Ecto neural progenitor cell (in vitro differentiated cells): Measurements from ENCODE around the gene OR6B1.

Experiments used
- DNase-seq: peaks from one replicate; pipeline ENCODE4 v3.0.0-alpha.2; 2018; ENCODE audit warnings: low spot score

OR6B1 gene

DNA sequence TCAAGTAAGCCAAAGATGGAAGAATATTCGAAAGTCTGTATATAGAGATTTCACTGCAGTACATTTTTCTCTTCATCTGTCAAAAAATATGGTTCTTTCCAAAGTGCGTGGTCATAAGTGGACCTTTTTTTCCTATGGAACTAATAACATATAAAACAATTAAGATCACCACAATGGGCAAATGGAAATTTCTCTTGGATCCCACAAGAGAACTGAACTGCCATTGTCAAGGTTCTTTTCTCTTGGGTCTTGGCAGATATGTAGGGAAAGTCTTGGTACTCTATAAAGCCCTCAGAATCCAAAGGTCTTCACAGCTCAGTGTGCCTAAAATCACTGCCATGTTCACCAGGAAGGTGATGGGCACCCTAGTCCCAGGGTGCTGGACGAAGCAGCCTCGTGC is at the start of gene OR6B1:
Gene OR6B1, plus strand, starts transcription at position 301 of the 400 bp plus-strand sequence. CDS start 3,677 bp downstream, outside the sequence.
- no peak for DNase-seq

DNA sequence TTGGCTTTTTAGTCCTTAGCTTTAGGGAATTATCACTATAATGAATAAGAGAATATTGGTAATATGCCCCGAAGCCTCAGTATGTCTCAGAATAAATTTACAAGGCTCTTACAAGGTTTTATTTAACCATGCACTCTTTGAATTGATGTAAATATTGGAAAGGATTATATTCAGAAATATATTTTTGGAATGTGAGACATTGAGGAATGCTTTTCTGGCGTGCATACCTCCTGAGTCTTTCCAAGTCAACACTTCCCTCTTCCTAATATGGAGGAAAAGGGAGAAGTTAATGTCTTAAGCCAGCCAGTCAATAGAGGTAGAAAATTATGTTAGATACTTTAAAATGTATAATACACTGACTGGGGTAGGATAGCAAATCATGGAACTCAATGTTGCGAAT is 46.7 kb upstream of the OR6B1 start:
- DNase-seq = no peak

- no peak for DNase-seq
Observed at GRCh38 chr7:143954135-143954534, 46.0 kb upstream of the OR6B1 start.

DNA sequence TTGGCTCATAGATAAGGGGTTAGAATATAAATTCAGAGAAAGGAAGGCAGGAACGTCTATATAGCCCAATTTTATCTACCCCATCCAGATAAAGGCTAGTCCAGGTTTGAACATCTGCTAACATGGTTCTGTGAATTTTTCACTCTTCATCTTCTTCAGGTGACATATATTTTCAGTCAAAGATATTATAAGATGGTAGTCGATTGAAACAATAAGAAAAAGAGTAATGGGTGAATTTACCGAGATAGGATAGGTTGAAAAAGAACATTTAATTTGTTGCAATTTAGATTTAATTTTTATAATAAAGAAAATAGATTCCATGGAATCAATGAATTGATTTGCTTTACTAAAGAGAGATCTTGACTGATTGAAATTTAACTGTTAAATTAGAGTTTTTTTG is 45.6 kb upstream of the OR6B1 start, which contains the start of gene OR2F1:
Gene OR2F1, plus strand, starts transcription at position 301 of the 400 bp plus-strand sequence. CDS start 5,127 bp downstream, outside the sequence.
- no peak for DNase-seq

DNA sequence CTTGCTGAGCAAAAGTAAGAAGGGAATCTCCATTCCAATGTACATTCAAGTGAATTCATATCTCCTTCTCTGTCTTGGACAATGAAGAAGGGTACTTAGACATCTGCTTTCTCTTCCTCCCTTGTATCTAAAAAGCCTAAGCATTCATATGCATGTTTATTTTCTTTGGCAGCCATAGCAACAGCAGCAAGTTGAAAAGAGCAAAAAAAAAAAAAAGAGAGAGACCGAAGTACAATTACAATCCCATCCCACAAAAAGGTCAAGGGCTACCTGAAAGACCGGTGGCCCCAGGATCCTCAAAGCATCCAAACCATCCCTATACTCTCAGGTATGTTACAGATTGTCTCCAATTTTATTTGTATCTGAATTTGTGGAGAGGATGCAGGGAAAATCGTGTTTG is 41.3 kb upstream of the OR6B1 start:
- DNase-seq = no peak

GRCh38 chr7:143960813-143961610 is 39.1 kb upstream of the OR6B1 start:
- DNase-seq = no peak

DNA sequence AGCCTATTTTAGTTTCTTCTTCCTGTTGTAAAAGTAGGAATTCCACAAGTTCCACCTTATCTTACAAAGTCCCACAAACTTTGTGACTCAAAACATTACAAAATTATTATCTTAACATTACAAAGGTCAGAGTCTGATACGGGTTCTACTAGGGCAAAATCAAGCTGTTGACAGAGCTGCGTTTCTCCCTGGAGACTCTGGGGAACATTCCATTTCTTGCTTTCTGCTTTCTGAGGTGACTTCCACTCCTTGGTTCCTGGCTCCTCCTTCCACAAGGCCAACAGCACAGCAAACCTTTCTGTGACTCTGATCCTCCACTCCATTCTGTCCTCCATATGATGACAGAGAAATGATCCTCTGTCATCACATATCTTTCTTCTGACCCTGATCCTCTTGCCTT is 34.8 kb upstream of the OR6B1 start:
- DNase-seq = no peak

DNA sequence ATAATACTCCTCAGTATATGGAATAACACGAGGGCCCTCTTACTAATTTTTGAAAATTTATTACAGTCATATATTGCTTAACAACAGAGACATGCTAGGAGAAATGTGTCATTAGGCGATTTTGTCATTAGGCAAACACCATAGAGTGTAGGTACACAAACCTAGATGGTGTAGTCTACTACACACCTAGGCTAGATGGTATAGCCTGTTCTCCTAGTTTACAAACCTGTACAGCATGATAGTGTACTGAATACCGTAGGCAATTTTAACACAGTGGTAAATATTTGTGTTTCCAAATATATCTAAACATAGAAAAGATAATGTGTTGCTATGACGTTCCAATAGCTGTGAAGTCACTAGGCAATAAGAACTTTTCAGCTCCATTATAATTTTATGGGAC is 32.7 kb upstream of the OR6B1 start:
- no peak for DNase-seq

- DNase-seq = no peak
Observed at GRCh38 chr7:143973870-143974416, 26.2 kb upstream of the OR6B1 start.

- DNase-seq = no peak
Observed at GRCh38 chr7:143974459-143974858, 25.7 kb upstream of the OR6B1 start.

- no peak for DNase-seq
Observed at GRCh38 chr7:143975617-143976016, 24.5 kb upstream of the OR6B1 start.

DNA sequence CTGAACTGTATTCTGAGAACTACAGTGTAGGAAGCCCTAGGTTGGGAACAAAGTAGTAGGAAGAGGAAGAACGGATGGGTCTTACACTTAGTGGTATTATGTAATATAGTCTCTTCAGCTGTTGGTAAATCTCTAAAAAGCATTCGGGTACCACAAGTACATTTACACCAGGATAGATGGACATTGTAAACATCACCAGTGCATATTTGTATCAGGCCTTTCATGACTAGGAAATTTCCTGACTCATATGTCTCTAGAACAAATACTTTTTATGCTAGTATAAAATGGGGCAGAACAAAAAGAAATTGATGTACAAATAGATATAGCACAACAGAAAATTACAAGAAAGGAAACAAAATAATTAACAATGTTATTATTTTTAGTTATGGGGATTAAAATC is 21.5 kb upstream of the OR6B1 start:
- no peak for DNase-seq

DNA sequence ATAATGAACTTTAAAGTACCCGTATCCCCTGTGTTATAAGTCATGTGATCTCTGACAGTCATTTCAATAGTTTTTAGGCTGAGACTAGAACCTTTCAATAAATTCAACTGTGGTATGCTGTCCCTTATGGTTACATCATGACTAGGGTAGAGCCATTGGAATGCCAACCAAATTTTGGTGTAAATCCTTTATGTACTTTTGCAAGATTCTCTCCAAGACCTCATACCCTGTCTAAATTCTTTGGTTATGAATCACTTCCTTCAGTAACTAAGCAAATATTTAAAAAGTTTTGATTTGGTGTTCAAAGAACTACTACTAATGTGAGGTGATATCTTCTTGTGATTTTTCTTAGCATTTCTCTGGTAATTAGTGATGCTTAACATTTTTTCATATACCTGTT is 20.8 kb upstream of the OR6B1 start:
- no peak for DNase-seq

DNA sequence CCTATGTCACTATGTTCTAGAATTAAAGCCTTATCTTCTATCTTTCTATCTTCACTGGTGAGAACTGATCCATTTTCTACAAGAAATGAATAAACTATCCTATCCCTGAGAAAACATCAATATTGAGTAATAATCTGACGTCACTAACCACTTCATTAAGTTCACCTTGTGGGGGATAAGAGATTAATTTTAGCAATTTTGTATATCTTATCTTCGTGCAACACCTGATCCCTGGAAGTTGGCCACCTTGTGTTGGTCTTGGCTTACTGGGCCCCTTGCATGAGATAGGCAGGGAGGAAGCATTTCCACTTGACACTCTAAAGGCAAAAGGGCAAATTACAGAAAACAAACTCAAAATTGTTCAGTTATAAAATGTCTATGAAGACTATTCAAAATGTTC is 20.1 kb upstream of the OR6B1 start:
- no peak for DNase-seq

DNA sequence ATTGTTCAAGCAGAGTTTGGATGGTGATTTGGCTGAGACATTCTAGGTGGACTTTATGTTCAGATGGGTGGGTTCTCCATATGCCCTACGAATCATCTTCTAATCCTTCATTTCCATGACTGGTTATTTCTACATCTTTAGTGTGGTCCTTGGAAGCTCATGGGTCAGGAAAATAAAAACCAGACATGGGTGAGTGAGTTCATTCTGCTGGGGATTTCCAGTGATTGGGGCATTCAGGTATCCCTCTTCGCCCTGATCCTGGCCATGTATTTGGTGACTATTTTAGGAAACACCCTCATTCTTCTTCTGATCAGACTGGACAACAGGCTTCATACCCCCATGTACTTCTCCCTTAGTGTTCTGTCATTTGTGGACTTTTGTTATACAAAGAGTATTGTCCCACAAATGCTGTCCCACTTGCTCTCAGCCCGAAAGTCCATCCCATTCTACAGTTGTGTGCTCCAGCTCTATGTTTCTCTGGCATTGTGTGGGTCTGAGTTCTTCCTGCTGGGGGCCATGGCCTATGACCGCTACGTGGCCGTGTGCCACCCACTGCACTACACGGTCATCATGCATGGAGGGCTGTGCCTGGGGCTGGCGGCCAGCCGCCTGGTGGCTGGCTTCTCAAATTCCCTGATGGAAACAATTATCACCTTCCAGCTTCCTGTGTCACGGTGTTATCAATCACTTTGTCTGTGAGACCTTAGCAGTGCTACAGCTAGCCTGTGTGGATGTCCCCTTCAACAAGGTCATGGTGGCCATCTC is 19.2 kb upstream of the OR6B1 start:
- DNase-seq = no peak

DNA sequence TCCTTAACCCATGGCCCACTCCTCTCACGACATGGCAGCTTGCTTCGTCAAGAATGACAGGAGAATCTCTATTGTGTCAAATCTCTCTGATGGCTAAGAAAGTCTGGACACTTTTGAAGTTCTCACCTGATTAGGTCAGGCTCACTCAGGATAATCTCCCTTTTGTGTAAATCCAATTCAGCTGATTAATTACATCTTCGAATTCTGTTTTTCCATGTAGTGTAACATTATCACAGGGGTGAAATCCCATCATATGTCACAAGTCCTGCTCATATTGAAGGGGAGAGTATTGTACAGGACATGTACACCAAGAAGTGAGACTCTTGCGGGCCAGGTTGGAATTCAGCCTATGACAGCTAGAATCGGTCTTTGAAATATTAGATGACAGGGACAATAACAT is 16.2 kb upstream of the OR6B1 start:
- DNase-seq = no peak

DNA sequence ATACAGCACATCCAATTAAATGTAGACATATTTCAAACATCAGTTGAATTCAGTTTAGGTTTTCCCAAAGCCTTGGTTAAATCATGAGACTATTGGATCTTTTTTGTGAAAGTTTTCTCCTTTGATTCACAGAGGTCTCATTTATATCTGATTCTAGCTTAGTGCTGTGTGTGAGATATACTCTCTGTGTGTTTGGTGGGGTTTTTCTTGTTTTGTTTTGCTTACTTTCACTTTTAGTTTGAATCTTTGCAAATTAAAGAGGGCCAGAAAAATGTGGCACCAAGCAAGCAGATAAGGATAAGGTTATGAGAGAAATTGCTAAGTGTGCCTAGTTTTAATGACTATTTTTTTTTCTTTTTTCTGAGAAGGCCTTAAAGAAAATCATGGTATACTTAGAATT is 12.6 kb upstream of the OR6B1 start:
- no peak for DNase-seq

- DNase-seq = no peak
Observed at GRCh38 chr7:143988976-143989745, 11.0 kb upstream of the OR6B1 start.

- DNase-seq = no peak
Observed at GRCh38 chr7:143992670-143993069, 7.5 kb upstream of the OR6B1 start.

DNA sequence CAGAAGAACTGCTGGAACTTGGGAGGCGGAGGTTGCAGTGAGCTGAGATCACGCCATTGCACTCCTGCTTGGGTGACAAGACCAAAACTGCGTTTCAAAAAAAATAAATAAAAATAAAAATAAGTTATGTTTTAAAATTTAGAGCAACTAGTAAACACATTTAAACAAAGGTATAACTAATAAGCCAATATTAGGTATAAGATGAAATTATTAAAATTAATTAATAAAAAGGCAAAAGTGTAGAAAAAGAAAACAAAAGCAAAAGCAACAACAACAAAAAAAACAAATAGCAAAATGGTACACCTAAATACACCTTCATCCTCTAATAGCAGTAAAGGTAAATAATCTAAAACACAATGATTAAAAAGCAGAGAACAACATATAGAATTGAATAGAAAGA is 6.2 kb upstream of the OR6B1 start:
- DNase-seq = no peak

- no peak for DNase-seq
Observed at GRCh38 chr7:144001543-144001942, 1.4 kb downstream of the OR6B1 start.

DNA sequence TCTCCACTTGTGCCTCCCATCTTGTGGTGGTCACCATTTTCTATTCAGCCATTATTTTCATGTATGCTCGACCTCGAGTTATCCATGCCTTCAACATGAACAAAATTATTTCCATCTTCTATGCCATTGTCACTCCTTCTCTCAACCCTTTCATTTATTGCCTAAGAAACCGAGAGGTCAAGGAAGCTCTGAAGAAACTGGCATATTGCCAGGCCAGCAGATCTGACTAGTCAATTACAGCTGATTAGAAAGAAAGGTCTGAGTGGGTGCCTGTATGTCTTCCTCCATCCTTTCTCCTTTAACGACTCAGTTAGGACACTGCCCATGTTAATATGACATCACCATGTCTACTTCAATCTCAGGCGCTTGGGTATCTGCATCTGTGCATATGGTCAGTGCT is 4.6 kb downstream of the OR6B1 start:
- DNase-seq = no peak
